Ectodermal cell (in vitro differentiated cells): ENCODE measurements around the gene FBL.

Source experiments
- H3K27ac ChIP-seq: 2 replicates; pipeline ENCODE4 v1.7.0; 2013; ENCODE audit warnings: mild to moderate bottlenecking, low read depth, low read length; ENCODE audit not compliant: insufficient read depth, poor library complexity, severe bottlenecking
- H3K27me3 ChIP-seq: 2 replicates; pipeline ENCODE4 v1.7.0; 2013; ENCODE audit warnings: mild to moderate bottlenecking, low read length; ENCODE audit not compliant: insufficient read depth, control insufficient read depth, poor library complexity, severe bottlenecking
- H3K36me3 ChIP-seq: one replicate; pipeline ENCODE4 v1.7.0; 2013; ENCODE audit warnings: low read length; ENCODE audit not compliant: control insufficient read depth, insufficient read depth
- H3K4me1 ChIP-seq: one replicate; pipeline ENCODE4 v1.7.0; 2013; ENCODE audit warnings: low read length; ENCODE audit not compliant: control insufficient read depth, insufficient read depth
- H3K4me3 ChIP-seq: 2 replicates; pipeline ENCODE4 v1.7.0; 2013; ENCODE audit warnings: low read depth, low read length, control low read depth; ENCODE audit not compliant: insufficient read depth
- H3K9me3 ChIP-seq: 2 replicates; pipeline ENCODE4 v1.7.0; 2013; ENCODE audit warnings: mild to moderate bottlenecking, low read length, moderate library complexity; ENCODE audit not compliant: control insufficient read depth
- WGBS, 2 experiments: methylation state at CpG; one replicate each; pipeline ENCODE4 v1.1.7; 2013; ENCODE audit warnings: missing lambda C conversion rate in 2 of 2; 5-methylcytosine and 5-hydroxymethylcytosine counted together

The FBL gene

GRCh38 chr19:39843919-39844793 lies 2.0 kb downstream of the FBL start:
- peaks cover 3% of the 10 kb centered on the region for H3K36me3 ChIP-seq
- peak overlapping the region; percentile 91 for H3K4me3 ChIP-seq
- H3K27me3 ChIP-seq = no peaks in the 10 kb centered on the region
- peaks cover 20% of the 10 kb centered on the region for H3K4me1 ChIP-seq
- H3K9me3 ChIP-seq = no peaks in the 10 kb centered on the region
- 81 to 90% methylated on average over 4 of the region's 4 CpGs for WGBS, 2 experiments
- H3K27ac ChIP-seq = no peak overlapping the region

- Histone ChIP-seq H3K9me3 (no peaks in the 10 kb centered on the region), H3K4me3 (no peak overlapping the region), H3K27me3 (no peaks in the 10 kb centered on the region), H3K36me3 (peaks cover 7% of the 10 kb centered on the region), H3K27ac (no peak overlapping the region), H3K4me1 (peaks cover 20% of the 10 kb centered on the region)
- 91 to 96% methylated on average over 7 of the region's 7 CpGs for WGBS, 2 experiments
Measured at GRCh38 chr19:39842693-39843435, 3.3 kb downstream of the FBL start.

GRCh38 chr19:39841041-39841440 lies 5.1 kb downstream of the FBL start:
- Histone ChIP-seq H3K27ac (no peak overlapping the region), H3K27me3 (no peaks in the 10 kb centered on the region), H3K4me3 (no peak overlapping the region), H3K4me1 (peaks cover 11% of the 10 kb centered on the region), H3K9me3 (no peaks in the 10 kb centered on the region), H3K36me3 (peaks cover 24% of the 10 kb centered on the region)
- WGBS, 2 experiments = 90 to 94% methylated on average over 4 of the region's 4 CpGs

- H3K27ac ChIP-seq = no peak overlapping the region
- WGBS, 2 experiments = 96 to 97% methylated on average over 17 of the region's 17 CpGs
- no peaks in the 10 kb centered on the region for H3K9me3 ChIP-seq
- no peak overlapping the region for H3K4me3 ChIP-seq
- peaks cover 11% of the 10 kb centered on the region for H3K4me1 ChIP-seq
- H3K27me3 ChIP-seq = no peaks in the 10 kb centered on the region
- H3K36me3 ChIP-seq = peaks cover 26% of the 10 kb centered on the region
Measured at GRCh38 chr19:39840492-39840891, 5.7 kb downstream of the FBL start.

- H3K9me3 ChIP-seq = no peaks in the 10 kb centered on the region
- peaks cover 8% of the 10 kb centered on the region for H3K4me1 ChIP-seq
- H3K27me3 ChIP-seq = no peaks in the 10 kb centered on the region
- H3K27ac ChIP-seq = no peak overlapping the region
- peaks cover 32% of the 10 kb centered on the region for H3K36me3 ChIP-seq
- 95% methylated on average over 13 of the region's 13 CpGs for WGBS, 2 experiments
- no peak overlapping the region for H3K4me3 ChIP-seq
Measured at GRCh38 chr19:39839678-39840327, 6.4 kb downstream of the FBL start.

DNA sequence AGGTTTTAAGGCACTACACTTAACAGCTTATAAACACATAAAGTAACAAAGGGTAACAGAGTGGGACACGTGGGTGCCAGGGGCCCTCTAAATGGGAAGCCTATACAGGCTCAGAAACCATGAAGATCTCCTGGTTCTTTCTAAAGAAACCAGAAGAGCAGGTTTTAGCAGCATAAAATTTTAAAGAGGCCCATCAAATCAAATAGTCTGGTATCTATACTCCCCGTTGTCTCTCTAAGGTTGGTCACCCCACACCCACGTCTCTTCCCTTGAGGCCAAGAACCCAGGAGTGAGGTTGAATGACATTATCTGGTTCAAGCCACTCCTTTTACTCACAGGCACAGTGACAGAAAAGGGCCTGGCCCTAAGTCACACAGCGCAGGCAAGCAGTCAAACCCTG lies 7.6 kb downstream of the FBL start:
- no peaks in the 10 kb centered on the region for H3K9me3 ChIP-seq
- WGBS, 2 experiments = 93 to 96% methylated on average over 4 of the region's 4 CpGs
- peaks cover 37% of the 10 kb centered on the region for H3K36me3 ChIP-seq
- peaks cover 6% of the 10 kb centered on the region for H3K4me1 ChIP-seq
- no peak overlapping the region for H3K27ac ChIP-seq
- no peaks in the 10 kb centered on the region for H3K27me3 ChIP-seq
- H3K4me3 ChIP-seq = no peak overlapping the region

DNA sequence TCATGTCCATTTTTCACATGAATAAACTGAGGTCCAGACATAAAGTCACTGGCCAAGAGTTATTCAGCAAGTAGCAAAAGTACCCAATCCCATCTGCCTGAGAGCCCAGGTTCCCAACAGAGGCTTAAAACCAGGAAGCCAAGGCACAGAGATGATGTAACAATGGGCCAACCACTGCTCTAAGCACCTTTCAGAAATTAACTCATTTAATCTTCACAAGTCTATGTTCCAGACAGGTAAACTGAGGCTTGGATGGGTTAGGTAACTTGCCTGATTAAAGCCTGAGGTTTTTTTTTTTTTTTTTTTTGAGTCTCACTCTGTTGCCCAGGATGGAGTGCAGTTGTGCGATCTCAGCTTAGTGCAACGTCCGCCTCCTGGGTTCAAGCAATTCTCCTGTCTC lies 8.2 kb downstream of the FBL start:
- WGBS, 2 experiments = 92 to 96% methylated on average over 3 of the region's 3 CpGs
- Histone ChIP-seq H3K9me3 (no peaks in the 10 kb centered on the region), H3K4me3 (no peak overlapping the region), H3K4me1 (peaks cover 6% of the 10 kb centered on the region), H3K27me3 (no peaks in the 10 kb centered on the region), H3K36me3 (peaks cover 37% of the 10 kb centered on the region), H3K27ac (no peak overlapping the region)

GRCh38 chr19:39834287-39834841 lies 11.8 kb downstream of the FBL start:
- H3K9me3 ChIP-seq = no peaks in the 10 kb centered on the region
- WGBS, 2 experiments = 54 to 55% methylated on average over 19 of the region's 19 CpGs
- peak overlapping the region; percentile 6 for H3K27ac ChIP-seq
- H3K27me3 ChIP-seq = no peaks in the 10 kb centered on the region
- H3K4me1 ChIP-seq = peaks cover 11% of the 10 kb centered on the region
- peaks cover 57% of the 10 kb centered on the region for H3K36me3 ChIP-seq
- H3K4me3 ChIP-seq = peak overlapping the region; percentile 91

DNA sequence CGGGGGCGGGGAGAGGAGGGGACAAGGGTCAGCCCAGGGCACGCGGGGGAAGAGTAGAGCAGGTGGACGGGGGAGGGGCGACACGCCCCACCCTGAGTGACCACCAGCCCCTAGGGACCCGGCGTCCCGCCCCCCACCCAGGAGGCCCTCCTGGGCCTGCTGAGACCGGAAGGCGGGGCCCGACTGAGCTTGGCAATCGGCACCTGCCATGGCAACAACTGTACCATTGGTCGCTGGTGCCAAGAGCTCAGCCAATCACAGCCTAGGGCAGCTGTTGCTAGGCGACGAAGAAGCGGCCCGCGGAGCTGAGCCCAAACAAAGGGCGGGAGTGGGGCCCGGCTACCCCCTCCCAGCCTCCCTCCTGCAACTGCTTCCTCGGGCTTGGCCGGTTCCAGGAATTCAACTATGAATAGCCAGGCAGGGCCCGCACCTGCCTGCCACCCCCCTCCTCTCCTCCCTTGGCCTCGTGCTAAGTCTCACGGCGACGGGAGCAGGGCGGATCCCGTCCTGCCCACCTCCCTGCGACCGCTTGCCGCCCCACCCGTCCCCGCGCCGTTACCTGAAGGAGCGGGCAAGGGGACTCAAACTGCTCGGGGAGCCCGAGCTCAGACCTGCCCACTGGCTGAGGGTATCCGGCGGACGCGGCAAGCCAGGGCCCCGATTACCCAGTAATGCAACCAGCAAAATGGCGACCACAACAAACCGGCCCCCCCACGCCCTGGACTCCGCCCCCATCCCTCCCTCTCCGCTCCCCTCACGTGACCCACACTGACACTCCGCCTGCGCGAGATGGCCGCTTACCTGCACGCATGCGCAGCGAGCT lies 12.5 kb downstream of the FBL start, which contains the start of gene DYRK1B:
Gene DYRK1B, minus strand, starts transcription at position 699 of the 823 bp plus-strand sequence. CDS start 2,295 bp downstream, outside the sequence.
- peaks cover 63% of the 10 kb centered on the region for H3K36me3 ChIP-seq

More for the DNA sequence above, 12.5 kb downstream of the FBL start, which contains the start of gene DYRK1B:
- Histone ChIP-seq H3K4me1 (peaks cover 11% of the 10 kb centered on the region), H3K27ac (peak within 1 kb of the TSS; percentile 100), H3K27me3 (no peaks in the 10 kb centered on the region), H3K4me3 (peak within 1 kb of the TSS; percentile 91), H3K9me3 (no peaks in the 10 kb centered on the region)
- 0% methylated on average over 59 of the region's 59 CpGs for WGBS, 2 experiments
